ENCODE results near the gene SMIM30.

- TF ChIP-seq CTCF (IDR thresholded peaks at IDR 0.05) (no peak), ZNF532 (CRISPR knock-in tag; IDR thresholded peaks at IDR 0.05; ENCODE audit: borderline replicate concordance) (no peak)
Measured at GRCh38 chr7:113085781-113086390, 32.5 kb downstream of the SMIM30 start.
